Uterus (tissue), 4 donors: Measurements from ENCODE around the gene EIF1. TPM values are rescaled to one million over a fixed set of nuclear protein-coding genes. Genes with fewer than 3 reads are reported as not detected.
"Not testable (repeated sequence)": the region's sequence is repeated elsewhere in the genome, so short reads cannot be mapped to it uniquely, and the experiment has no call there.

Experiments
- DNase-seq, 2 donors: peaks; one replicate each; pipeline ENCODE4 v3.0.0-alpha.2; 2019 to 2020
- H3K27ac ChIP-seq, 2 donors: fragments of 200-600 bp; sonication (generic); 1 replicate in 1 of 2; 2 replicates in 1 of 2; pipeline ENCODE4 v1.5.1; 2016 to 2018
- H3K27me3 ChIP-seq, 2 donors: fragments of 200-600 bp; sonication (generic); one replicate each; pipeline ENCODE4 v1.5.1; 2018 to 2019; ENCODE audit warnings: control low read depth in 1 of 2
- H3K36me3 ChIP-seq, 2 donors: fragments of 200-600 bp; sonication (generic); one replicate each; pipeline ENCODE4 v1.5.1; 2019; ENCODE audit warnings: control low read depth in 1 of 2
- H3K4me1 ChIP-seq, 2 donors: fragments of 200-600 bp; sonication (generic); one replicate each; pipeline ENCODE4 v1.5.1; 2018 to 2019; ENCODE audit warnings: control low read depth in 1 of 2
- H3K4me3 ChIP-seq, 2 donors: fragments of 200-600 bp; sonication (generic); 1 replicate in 1 of 2; 2 replicates in 1 of 2; pipeline ENCODE4 v1.5.1; 2018 to 2019; ENCODE audit warnings: mild to moderate bottlenecking in 1 of 2
- H3K9me3 ChIP-seq, 2 donors: fragments of 200-600 bp; sonication (generic); one replicate each; pipeline ENCODE4 v1.5.1; 2019; ENCODE audit warnings: control low read depth in 1 of 2
- POLR2A ChIP-seq, 2 donors: fragments of 450-650 bp; IDR thresholded peaks; one replicate each; pipeline ENCODE4 v1.6.1; 2016; ENCODE audit warnings: antibody characterized with exemption in 2 of 2, mild to moderate bottlenecking in 1 of 2, moderate library complexity in 1 of 2
- intact Hi-C: fragments of 100-400 bp; cut with DNase I; formaldehyde crosslinking; loops from one replicate; pipeline ENCODE4 v1.15.1; 2023; ENCODE audit warnings: low total_unique reads
- total RNA-seq, 4 donors: library from RNA; depleted of rRNA in 3 of 4; stranded (reverse); fragments of >200 nt in 3 of 4; gene quantifications; one replicate each; pipeline versions ENCODE4 v1.1.0 to v1.2.4, GENCODE V29; 2014 to 2023
- TF ChIP-seq, protein P1 (sequence below), 4 experiments: fragments of 200-600 bp in 2 of 4; fragments of 450-650 bp in 2 of 4; sonication (generic) in 2 of 4; IDR thresholded peaks; one replicate each; pipeline ENCODE4 v1.5.1; 2016 to 2019; ENCODE audit warnings: antibody characterized with exemption in 4 of 4, mild to moderate bottlenecking in 2 of 4, moderate library complexity in 1 of 4
- donor health status: DM: yes; HTN: yes; CAD: no.

Gene EIF1
- total RNA-seq, 4 donors from 2014 or later: 83.5 to 796 (median 199) TPM

DNA sequence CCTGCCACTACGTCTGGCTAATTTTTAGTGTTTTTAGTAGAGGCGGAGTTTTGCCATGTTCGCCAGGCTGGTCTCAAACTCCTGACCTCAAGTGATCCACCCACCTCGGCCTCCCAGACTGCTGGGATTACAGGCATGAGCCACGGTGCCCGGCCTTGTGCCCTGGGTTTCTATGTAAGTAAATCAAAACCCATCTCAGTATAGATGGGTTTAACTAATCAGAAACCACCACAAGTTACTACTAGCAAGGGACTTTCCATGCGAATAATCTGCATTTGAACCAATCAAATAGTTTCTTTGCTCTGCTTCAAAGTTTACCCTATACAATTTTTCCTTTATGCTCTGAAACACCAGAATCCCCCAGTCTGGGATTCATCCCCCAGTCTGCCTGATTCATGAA is 16.5 kb upstream of the EIF1 start:
- no peaks in the 10 kb centered on the region for H3K27me3 ChIP-seq
- intact Hi-C loops: no loop called here
- no peaks in the 10 kb centered on the region for H3K4me1 ChIP-seq
- H3K36me3 ChIP-seq: no peaks in the 10 kb centered on the region
- no peak overlapping the region for H3K27ac ChIP-seq
- H3K9me3 ChIP-seq: no peaks in the 10 kb centered on the region
- no peak for DNase-seq
- TF ChIP-seq POLR2A (IDR thresholded peaks at IDR 0.05): no peak
- TF ChIP-seq, protein P1, sequence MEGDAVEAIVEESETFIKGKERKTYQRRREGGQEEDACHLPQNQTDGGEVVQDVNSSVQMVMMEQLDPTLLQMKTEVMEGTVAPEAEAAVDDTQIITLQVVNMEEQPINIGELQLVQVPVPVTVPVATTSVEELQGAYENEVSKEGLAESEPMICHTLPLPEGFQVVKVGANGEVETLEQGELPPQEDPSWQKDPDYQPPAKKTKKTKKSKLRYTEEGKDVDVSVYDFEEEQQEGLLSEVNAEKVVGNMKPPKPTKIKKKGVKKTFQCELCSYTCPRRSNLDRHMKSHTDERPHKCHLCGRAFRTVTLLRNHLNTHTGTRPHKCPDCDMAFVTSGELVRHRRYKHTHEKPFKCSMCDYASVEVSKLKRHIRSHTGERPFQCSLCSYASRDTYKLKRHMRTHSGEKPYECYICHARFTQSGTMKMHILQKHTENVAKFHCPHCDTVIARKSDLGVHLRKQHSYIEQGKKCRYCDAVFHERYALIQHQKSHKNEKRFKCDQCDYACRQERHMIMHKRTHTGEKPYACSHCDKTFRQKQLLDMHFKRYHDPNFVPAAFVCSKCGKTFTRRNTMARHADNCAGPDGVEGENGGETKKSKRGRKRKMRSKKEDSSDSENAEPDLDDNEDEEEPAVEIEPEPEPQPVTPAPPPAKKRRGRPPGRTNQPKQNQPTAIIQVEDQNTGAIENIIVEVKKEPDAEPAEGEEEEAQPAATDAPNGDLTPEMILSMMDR (IDR thresholded peaks at IDR 0.05): no peak
- no peak overlapping the region for H3K4me3 ChIP-seq

DNA sequence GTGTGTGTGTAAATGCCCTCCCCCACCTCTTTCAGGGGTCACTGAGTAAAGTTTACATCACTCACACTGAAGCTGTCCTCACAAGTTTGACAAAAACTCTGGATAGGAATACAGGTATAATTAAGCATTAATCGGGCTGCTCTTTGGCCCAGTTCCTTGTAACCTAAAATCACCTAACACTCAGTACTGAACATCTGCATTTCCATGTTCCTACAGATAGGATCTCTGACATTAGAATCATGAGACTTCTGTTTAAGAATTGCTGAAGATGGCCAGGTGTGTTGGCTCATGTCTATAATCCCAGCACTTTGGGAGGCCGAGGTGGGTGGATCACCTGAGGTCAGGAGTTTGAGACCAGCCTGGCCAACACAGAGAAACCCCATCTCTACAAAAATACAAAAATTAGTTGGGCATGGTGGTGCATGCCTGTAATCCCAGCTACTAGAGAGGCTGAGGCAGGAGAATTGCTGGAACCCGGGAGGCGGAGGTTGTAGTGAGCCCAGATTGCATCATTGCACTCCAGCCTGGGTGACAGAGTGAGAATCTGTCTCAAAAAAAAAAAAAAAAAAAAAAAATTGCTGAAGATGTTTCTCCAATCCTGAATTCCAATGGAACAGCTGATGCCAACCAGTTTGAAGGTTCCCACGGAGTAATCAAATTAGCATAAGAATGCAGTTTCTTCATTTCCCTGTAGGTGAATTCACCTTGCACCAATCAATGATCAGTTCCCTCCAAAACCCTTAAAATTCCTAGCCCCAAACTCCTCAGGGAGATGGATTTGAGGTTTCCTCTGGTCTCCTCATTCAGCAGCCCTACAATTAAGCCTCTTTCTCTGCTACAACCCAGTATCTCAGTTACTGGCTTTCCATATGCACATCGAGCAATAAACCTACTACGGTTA is 13.3 kb upstream of the EIF1 start:
- H3K4me3 ChIP-seq, H3K27ac ChIP-seq: not testable (repeated sequence)

DNA sequence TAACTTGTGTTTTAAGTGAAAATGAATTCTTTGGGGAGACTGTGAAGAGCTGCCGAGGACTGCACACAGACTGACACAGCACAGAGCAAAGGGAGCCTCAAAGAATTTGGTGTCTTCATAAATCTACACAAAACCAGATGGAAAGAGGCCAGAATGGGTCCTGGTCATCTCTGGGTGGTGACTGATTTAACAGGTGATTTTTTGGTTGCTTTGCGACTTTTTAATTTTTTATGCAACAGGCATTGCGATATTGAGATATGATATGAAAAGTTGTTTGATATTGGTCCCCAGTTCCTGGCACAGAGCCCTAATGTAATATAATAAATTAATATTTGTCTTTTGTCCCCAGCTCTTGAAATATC is 12.6 kb upstream of the EIF1 start:
- H3K27ac ChIP-seq: no peak overlapping the region

More for the DNA sequence above, 13.3 kb upstream of the EIF1 start:
- H3K36me3 ChIP-seq, intact Hi-C loops, H3K4me1 ChIP-seq, H3K27me3 ChIP-seq, DNase-seq, H3K9me3 ChIP-seq: not testable (repeated sequence)

DNA sequence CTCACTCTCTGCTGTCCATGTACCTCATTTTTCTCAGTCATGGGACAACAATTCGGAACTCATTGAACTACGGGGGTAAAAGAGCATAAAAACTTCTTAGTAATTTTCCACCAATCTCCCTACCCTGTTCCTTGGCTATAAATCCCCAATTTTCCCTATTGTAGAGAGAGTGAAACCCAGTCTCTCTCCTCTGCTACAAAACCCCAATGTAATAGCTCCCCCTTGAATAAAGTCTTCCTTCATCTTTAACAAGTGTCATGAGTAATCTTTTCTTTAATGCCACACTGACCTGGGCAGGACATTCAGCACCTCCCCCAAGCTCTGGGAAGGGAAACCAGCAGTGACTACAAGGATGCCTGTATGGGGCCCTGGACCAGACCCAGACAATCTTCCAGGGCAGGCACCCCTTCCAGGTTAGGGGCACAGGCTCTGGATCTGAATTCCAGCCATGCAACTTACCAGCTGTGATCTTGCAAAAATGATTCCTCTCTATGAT is 10.2 kb upstream of the EIF1 start:
- Histone ChIP-seq H3K4me1 (no peaks in the 10 kb centered on the region), H3K9me3 (no peaks in the 10 kb centered on the region), H3K4me3 (no peak overlapping the region), H3K36me3 (no peaks in the 10 kb centered on the region), H3K27ac (peak overlapping the region; percentile 45 to 74), H3K27me3 (no peaks in the 10 kb centered on the region)
- no peak for TF ChIP-seq POLR2A (IDR thresholded peaks at IDR 0.05)
- TF ChIP-seq, protein P1 (IDR thresholded peaks at IDR 0.05): no peak
- intact Hi-C loops: no loop called here
- no peak for DNase-seq

More for the DNA sequence above, 12.6 kb upstream of the EIF1 start:
- H3K4me1 ChIP-seq: no peaks in the 10 kb centered on the region
- DNase-seq: no peak
- no peaks in the 10 kb centered on the region for H3K27me3 ChIP-seq
- H3K9me3 ChIP-seq: no peaks in the 10 kb centered on the region
- intact Hi-C loops: no loop called here
- H3K36me3 ChIP-seq: no peaks in the 10 kb centered on the region
- H3K4me3 ChIP-seq: no peak overlapping the region
- no peak for TF ChIP-seq POLR2A (IDR thresholded peaks at IDR 0.05)
- TF ChIP-seq, protein P1 (IDR thresholded peaks at IDR 0.05): no peak

DNA sequence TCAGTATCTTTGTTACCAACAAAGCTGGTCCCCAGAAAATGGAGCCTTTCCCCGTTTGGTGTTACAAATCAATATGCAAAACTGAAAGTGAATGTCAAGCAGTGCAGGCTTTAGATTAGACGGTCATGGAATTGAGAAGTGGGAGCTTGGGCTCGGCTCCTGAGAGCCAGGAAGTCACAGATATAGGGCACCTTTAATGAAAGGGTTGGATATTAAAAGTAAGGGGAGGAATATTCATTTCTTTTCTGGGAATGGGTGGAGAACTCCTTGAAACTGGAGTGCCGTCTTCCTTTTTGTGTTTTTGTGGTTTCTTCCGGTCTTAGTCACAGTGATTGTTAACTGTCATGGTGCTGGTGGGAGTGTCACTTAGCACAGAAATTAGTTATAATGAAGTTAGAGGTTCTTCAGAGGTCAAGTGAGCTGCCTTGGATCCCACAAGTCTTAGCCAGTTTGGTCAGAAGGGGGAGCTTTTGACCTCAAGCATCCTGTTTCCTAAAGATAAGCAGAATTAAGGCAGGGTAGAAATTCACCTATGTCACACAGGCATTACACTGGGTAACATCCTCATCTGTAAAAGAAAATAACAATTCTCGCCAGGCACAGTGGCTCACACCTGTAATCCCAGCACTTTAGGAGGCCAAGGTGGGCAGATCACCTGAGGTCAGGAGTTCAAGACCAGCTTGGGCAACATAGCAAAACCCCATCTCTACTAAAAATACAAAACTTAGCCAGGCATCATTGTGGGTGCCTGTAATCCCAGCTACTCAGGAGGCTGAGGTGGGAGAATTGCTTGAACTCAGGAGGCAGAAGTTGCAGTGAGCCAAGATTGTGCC is 9.6 kb upstream of the EIF1 start:
- Histone ChIP-seq H3K36me3 (no peaks in the 10 kb centered on the region), H3K4me1 (no peaks in the 10 kb centered on the region), H3K27me3 (no peaks in the 10 kb centered on the region), H3K4me3 (no peak overlapping the region), H3K27ac (peak overlapping the region; percentile 45 to 74), H3K9me3 (no peaks in the 10 kb centered on the region)
- intact Hi-C loops: no loop called here
- no peak for DNase-seq
- TF ChIP-seq, protein P1 (IDR thresholded peaks at IDR 0.05): no peak
- TF ChIP-seq POLR2A (IDR thresholded peaks at IDR 0.05): no peak
